ENCODE data around the gene TTLL4. TPM values are rescaled to one million over a fixed set of nuclear protein-coding genes. Genes with fewer than 3 reads are reported as not detected.

TTLL4 gene
- total and polyA plus RNA-seq, 7 experiments from 2014 or later: 3.6 to 35.8 (median 20.8) TPM

DNA sequence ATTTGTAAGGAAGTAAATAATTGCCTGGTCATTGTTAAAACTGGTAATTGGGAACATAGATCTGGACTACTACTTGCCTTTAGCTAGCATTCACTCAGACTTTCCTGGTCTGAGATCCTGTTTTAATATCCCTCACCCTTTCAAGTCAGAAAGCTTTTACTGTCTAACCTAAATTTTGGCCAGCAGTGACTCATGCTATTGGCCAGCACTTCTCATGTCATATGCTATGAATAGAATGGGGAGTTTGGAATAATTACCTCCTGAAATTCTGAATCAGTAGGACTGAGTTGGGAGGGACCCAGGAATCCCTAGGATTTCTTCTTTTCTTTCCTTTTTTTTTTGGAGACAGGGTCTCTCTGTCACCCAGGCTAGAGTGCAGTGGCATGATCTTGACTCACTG is 19.4 kb upstream of the TTLL4 start:
- Histone ChIP-seq H3K36me3 (ENCODE audit: control insufficient read depth in 2 of 3, insufficient read depth in 3 of 3, low read length in 3 of 3) (peaks cover 0 to 31% (median 0%) of the 10 kb centered on the region in 3 experiments), H3K27ac (ENCODE audit: low read depth, low read length) (no peak overlapping the region), H3K4me1 (ENCODE audit: control insufficient read depth in 2 of 2, insufficient read depth in 2 of 2, low read length in 2 of 2) (no peaks in the 10 kb centered on the region), H3K9me3 (ENCODE audit: control insufficient read depth in 2 of 3, low read length in 3 of 3) (no peaks in the 10 kb centered on the region), H3K4me3 (ENCODE audit: low read length) (no peak overlapping the region), H3K27me3 (ENCODE audit: control insufficient read depth in 2 of 2, insufficient read depth in 2 of 2, low read length in 2 of 2) (no peaks in the 10 kb centered on the region)
- Mint-ChIP-seq H3K4me3 (no peak overlapping the region), H3K27ac (no peak overlapping the region), H3K9me3 (no peaks in the 10 kb centered on the region), H3K27me3 (no peaks in the 10 kb centered on the region), H3K36me3 (peaks cover 0 to 38% (median 16%) of the 10 kb centered on the region in 5 donors), H3K4me1 (peaks cover 2 to 5% (median 4%) of the 10 kb centered on the region in 7 donors)
- ATAC-seq: no peak
- DNase-seq: no peak
- intact Hi-C loops (cut with micrococcal nuclease): no loop called here
- CTCF ChIA-PET: no interaction called here
- POLR2A ChIA-PET: interaction anchor here (1.1 kb wide), 1 partner anchor 31 kb away, joined by 3 read pairs; no protein-coding TSS in a partner anchor

DNA sequence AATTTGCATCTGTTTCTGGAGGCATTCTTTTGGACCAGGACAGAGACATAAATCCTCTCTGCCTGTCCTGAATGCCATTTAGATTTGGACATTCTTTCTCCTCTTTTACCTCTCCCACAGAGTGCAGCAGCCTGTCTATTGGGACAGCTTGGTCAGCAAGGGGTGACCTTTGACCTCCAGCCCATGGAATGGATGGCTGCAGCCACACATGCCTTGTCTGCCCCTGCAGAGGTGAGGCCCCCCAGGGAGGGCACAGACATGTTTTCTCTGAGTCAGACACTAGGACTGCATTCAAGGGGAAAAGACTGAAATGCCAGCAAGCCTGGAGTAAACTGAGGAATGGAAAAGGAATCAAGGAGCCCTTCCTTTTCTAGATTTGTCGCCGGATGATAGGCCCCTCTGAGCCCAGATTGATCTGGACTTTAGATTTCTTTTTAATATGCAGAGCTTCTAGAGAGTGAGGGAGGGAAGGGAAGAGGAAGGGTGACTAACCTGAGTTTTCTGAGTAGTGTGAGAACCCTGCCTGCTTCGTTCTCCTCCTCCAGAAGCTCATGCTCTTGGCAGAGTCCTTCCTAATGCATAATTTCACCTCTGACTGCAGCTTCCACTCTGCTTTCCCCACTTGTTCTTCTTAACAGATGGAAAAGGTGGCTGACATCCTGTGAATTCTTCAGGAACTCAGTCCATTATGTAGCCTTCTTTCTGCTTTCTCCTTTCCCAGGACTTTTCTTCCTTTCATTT is 16.1 kb upstream of the TTLL4 start:
- Mint-ChIP-seq H3K27ac (no peak overlapping the region), H3K27me3 (no peaks in the 10 kb centered on the region), H3K4me1 (no peaks in the 10 kb centered on the region), H3K9me3 (no peaks in the 10 kb centered on the region), H3K4me3 (no peak overlapping the region), H3K36me3 (peaks cover 0 to 41% (median 19%) of the 10 kb centered on the region in 5 donors)
- Histone ChIP-seq H3K9me3 (ENCODE audit: control insufficient read depth in 2 of 3, low read length in 3 of 3) (no peaks in the 10 kb centered on the region), H3K36me3 (ENCODE audit: control insufficient read depth in 2 of 3, insufficient read depth in 3 of 3, low read length in 3 of 3) (peaks cover 0 to 42% (median 0%) of the 10 kb centered on the region in 3 experiments), H3K27me3 (ENCODE audit: control insufficient read depth in 2 of 2, insufficient read depth in 2 of 2, low read length in 2 of 2) (no peaks in the 10 kb centered on the region), H3K4me1 (ENCODE audit: control insufficient read depth in 2 of 2, insufficient read depth in 2 of 2, low read length in 2 of 2) (no peaks in the 10 kb centered on the region), H3K27ac (ENCODE audit: low read depth, low read length) (no peak overlapping the region), H3K4me3 (ENCODE audit: low read length) (no peak overlapping the region)
- POLR2A ChIA-PET: no interaction called here
- CTCF ChIA-PET: interaction anchor here (0.6 kb wide), 1 partner anchor 13 kb away, joined by 3 read pairs; no protein-coding TSS in a partner anchor
- no peak for ATAC-seq
- intact Hi-C loops (cut with micrococcal nuclease): no loop called here
- DNase-seq: no peak

GRCh38 chr2:218698885-218699284 is 11.8 kb upstream of the TTLL4 start:
- Mint-ChIP-seq H3K9me3 (no peaks in the 10 kb centered on the region), H3K27ac (no peak overlapping the region), H3K4me1 (no peaks in the 10 kb centered on the region), H3K27me3 (no peaks in the 10 kb centered on the region), H3K4me3 (no peak overlapping the region), H3K36me3 (peaks cover 0 to 17% (median 9%) of the 10 kb centered on the region in 5 donors)
- Histone ChIP-seq H3K9me3 (ENCODE audit: control insufficient read depth in 2 of 3, low read length in 3 of 3) (no peaks in the 10 kb centered on the region), H3K4me3 (ENCODE audit: low read length) (no peak overlapping the region), H3K4me1 (ENCODE audit: control insufficient read depth in 2 of 2, insufficient read depth in 2 of 2, low read length in 2 of 2) (no peaks in the 10 kb centered on the region), H3K36me3 (ENCODE audit: control insufficient read depth in 2 of 3, insufficient read depth in 3 of 3, low read length in 3 of 3) (peaks cover 0 to 13% (median 0%) of the 10 kb centered on the region in 3 experiments), H3K27me3 (ENCODE audit: control insufficient read depth in 2 of 2, insufficient read depth in 2 of 2, low read length in 2 of 2) (no peaks in the 10 kb centered on the region), H3K27ac (ENCODE audit: low read depth, low read length) (no peak overlapping the region)
- no peak for DNase-seq
- ATAC-seq: no peak
- ChIA-PET CTCF (no interaction called here), POLR2A (no interaction called here)
- intact Hi-C loops (cut with micrococcal nuclease): no loop called here

GRCh38 chr2:218701806-218702205 is 8.8 kb upstream of the TTLL4 start:
- Mint-ChIP-seq H3K4me3 (no peak overlapping the region), H3K27ac (no peak overlapping the region), H3K27me3 (peaks cover 0 to 9% (median 0%) of the 10 kb centered on the region in 5 donors), H3K9me3 (no peaks in the 10 kb centered on the region), H3K36me3 (peaks cover 0 to 10% (median 9%) of the 10 kb centered on the region in 5 donors), H3K4me1 (no peaks in the 10 kb centered on the region)
- Histone ChIP-seq H3K27me3 (ENCODE audit: control insufficient read depth in 2 of 2, insufficient read depth in 2 of 2, low read length in 2 of 2) (no peaks in the 10 kb centered on the region), H3K36me3 (ENCODE audit: control insufficient read depth in 2 of 3, insufficient read depth in 3 of 3, low read length in 3 of 3) (peaks cover 0 to 11% (median 0%) of the 10 kb centered on the region in 3 experiments), H3K4me1 (ENCODE audit: control insufficient read depth in 2 of 2, insufficient read depth in 2 of 2, low read length in 2 of 2) (no peaks in the 10 kb centered on the region), H3K27ac (ENCODE audit: low read depth, low read length) (no peak overlapping the region), H3K4me3 (ENCODE audit: low read length) (no peak overlapping the region), H3K9me3 (ENCODE audit: control insufficient read depth in 2 of 3, low read length in 3 of 3) (no peaks in the 10 kb centered on the region)
- intact Hi-C loops (cut with micrococcal nuclease): no loop called here
- DNase-seq: no peak
- no peak for ATAC-seq
- CTCF ChIA-PET: no interaction called here
- POLR2A ChIA-PET: no interaction called here

DNA sequence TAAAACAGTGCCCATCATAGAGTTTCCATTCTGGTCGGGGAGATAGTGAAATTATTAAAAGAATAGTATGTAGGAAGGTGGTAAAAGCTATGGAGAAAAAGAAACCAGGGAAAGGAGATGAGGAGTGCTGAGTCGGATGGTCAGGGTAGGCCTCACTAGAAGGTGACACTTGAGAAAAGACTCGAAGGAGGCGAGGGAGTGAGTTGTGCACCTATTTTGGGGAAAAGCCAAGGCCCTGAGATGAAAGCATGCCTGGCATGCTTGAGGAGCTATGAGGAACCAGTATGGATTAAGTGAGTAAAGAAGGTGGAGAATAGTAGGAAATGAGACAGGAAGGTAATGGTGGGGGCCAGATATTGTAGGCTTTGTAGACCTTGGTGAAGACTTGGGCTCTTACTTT is 7.3 kb upstream of the TTLL4 start:
- Histone ChIP-seq H3K27me3 (ENCODE audit: control insufficient read depth in 2 of 2, insufficient read depth in 2 of 2, low read length in 2 of 2) (no peaks in the 10 kb centered on the region), H3K4me1 (ENCODE audit: control insufficient read depth in 2 of 2, insufficient read depth in 2 of 2, low read length in 2 of 2) (no peaks in the 10 kb centered on the region), H3K36me3 (ENCODE audit: control insufficient read depth in 2 of 3, insufficient read depth in 3 of 3, low read length in 3 of 3) (peaks cover 0 to 3% (median 0%) of the 10 kb centered on the region in 3 experiments), H3K27ac (ENCODE audit: low read depth, low read length) (no peak overlapping the region), H3K9me3 (ENCODE audit: control insufficient read depth in 2 of 3, low read length in 3 of 3) (no peaks in the 10 kb centered on the region), H3K4me3 (ENCODE audit: low read length) (no peak overlapping the region)
- intact Hi-C loops (cut with micrococcal nuclease): no loop called here
- no peak overlapping the region for H3K4me3 Mint-ChIP-seq
- no peak for ATAC-seq
- POLR2A ChIA-PET: no interaction called here
- CTCF ChIA-PET: no interaction called here
- no peak overlapping the region for H3K27ac Mint-ChIP-seq
- H3K4me1 Mint-ChIP-seq: peaks cover 0 to 7% (median 0%) of the 10 kb centered on the region in 7 donors
- no peak for DNase-seq
- H3K9me3 Mint-ChIP-seq: no peaks in the 10 kb centered on the region
- H3K27me3 Mint-ChIP-seq: peaks cover 0 to 9% (median 0%) of the 10 kb centered on the region in 5 donors
- peaks cover 0 to 9% (median 3%) of the 10 kb centered on the region in 5 donors for H3K36me3 Mint-ChIP-seq

DNA sequence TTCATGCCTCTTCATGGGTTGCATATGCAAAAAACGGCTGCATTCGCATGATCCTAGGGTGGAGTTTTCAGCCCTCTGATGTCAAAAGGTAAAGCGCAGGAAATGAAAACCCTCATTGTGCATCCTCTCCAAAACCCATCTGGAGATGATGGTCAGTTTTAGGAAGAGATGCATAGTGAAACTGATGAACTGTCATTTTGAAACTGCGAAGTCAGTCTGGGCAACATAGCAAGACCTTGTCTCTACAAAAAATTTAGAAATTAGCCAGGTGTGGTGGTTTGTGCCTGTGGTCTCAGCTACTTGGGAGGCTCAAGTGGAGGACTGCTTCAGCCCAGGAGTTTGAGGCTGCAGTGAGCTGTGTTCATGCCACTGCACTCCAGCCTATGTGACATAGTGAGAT is 2.5 kb upstream of the TTLL4 start:
- Histone ChIP-seq H3K27me3 (ENCODE audit: control insufficient read depth in 2 of 2, insufficient read depth in 2 of 2, low read length in 2 of 2) (no peaks in the 10 kb centered on the region), H3K9me3 (ENCODE audit: control insufficient read depth in 2 of 3, low read length in 3 of 3) (no peaks in the 10 kb centered on the region), H3K4me1 (ENCODE audit: control insufficient read depth in 2 of 2, insufficient read depth in 2 of 2, low read length in 2 of 2) (peaks cover 8% of the 10 kb centered on the region in 2 donors), H3K27ac (ENCODE audit: low read depth, low read length) (no peak overlapping the region), H3K36me3 (ENCODE audit: control insufficient read depth in 2 of 3, insufficient read depth in 3 of 3, low read length in 3 of 3) (no peaks in the 10 kb centered on the region), H3K4me3 (ENCODE audit: low read length) (no peak overlapping the region)
- DNase-seq (no peak), ATAC-seq (no peak)
- Mint-ChIP-seq H3K4me1 (peaks cover 11 to 24% (median 12%) of the 10 kb centered on the region in 7 donors), H3K36me3 (no peaks in the 10 kb centered on the region), H3K27me3 (peaks cover 0 to 9% (median 0%) of the 10 kb centered on the region in 5 donors), H3K4me3 (no peak overlapping the region), H3K27ac (no peak overlapping the region), H3K9me3 (peaks cover 0 to 2% (median 0%) of the 10 kb centered on the region in 11 donors)
- intact Hi-C loops (cut with micrococcal nuclease): no loop called here
- ChIA-PET POLR2A (interaction anchor here (0.7 to 2.8 kb wide), 2 partner anchors 49 to 238 kb away, joined by 3 to 11 read pairs; partner anchors contain the start of genes BCS1L and ZNF142), CTCF (interaction anchor here (0.6 to 0.7 kb wide), 4 partner anchors 13 to 520 kb away, joined by 3 to 6 read pairs (median 4); no protein-coding TSS in a partner anchor)
